Activated T-cell treated with anti-CD3 and anti-CD28 coated beads, Interleukin-2, amount 50 U/mL, for 72 hours (primary cell): Measurements from ENCODE around the gene STAT2. TPM values are rescaled to one million over a fixed set of nuclear protein-coding genes. Genes with fewer than 3 reads are reported as not detected.
A peak's percentile ranks its signal among the peaks of the same experiment; 100 is the strongest.

Source experiments
- ATAC-seq, 2 donors: fragments of 150-1000 bp; cut with Tn5 transposase; replicated peaks in 1 of 2; 2 replicates each; pipeline ENCODE4 v1.10.0; 2021; ENCODE audit warnings: moderate library complexity in 2 of 2, mild to moderate bottlenecking in 1 of 2
- DNase-seq, 2 donors: peaks; one replicate each; pipeline ENCODE4 v3.0.0; 2021 to 2022; ENCODE audit warnings: mixed read lengths in 1 of 2
- H3K27ac Mint-ChIP-seq: one replicate; pipeline ENCODE4 v1.8.0; 2022; ENCODE audit warnings: mild to moderate bottlenecking, moderate library complexity, mixed read lengths
- H3K27me3 Mint-ChIP-seq: one replicate; pipeline ENCODE4 v1.8.0; 2022; ENCODE audit warnings: low read depth, mixed read lengths
- H3K36me3 Mint-ChIP-seq, 2 donors: one replicate each; pipeline ENCODE4 v1.8.0; 2022; ENCODE audit warnings: mixed read lengths in 2 of 2, mild to moderate bottlenecking in 1 of 2; ENCODE audit not compliant: insufficient read depth in 2 of 2
- H3K4me1 Mint-ChIP-seq: one replicate; pipeline ENCODE4 v1.8.0; 2022; ENCODE audit warnings: low read depth, mixed read lengths
- H3K4me3 Mint-ChIP-seq, 2 donors: one replicate each; pipeline ENCODE4 v1.8.0; 2022; ENCODE audit warnings: mild to moderate bottlenecking in 2 of 2, mixed read lengths in 2 of 2, moderate library complexity in 2 of 2
- H3K9me3 Mint-ChIP-seq, 2 donors: one replicate each; pipeline ENCODE4 v1.8.0; 2022; ENCODE audit warnings: mixed read lengths in 2 of 2
- total RNA-seq, 2 donors: library from RNA; stranded (reverse); gene quantifications; one replicate each; pipeline ENCODE4 v1.2.3, GENCODE V29; 2022

Gene STAT2
- total RNA-seq, 2 donors from 2014 or later, result 121 to 142 TPM

DNA sequence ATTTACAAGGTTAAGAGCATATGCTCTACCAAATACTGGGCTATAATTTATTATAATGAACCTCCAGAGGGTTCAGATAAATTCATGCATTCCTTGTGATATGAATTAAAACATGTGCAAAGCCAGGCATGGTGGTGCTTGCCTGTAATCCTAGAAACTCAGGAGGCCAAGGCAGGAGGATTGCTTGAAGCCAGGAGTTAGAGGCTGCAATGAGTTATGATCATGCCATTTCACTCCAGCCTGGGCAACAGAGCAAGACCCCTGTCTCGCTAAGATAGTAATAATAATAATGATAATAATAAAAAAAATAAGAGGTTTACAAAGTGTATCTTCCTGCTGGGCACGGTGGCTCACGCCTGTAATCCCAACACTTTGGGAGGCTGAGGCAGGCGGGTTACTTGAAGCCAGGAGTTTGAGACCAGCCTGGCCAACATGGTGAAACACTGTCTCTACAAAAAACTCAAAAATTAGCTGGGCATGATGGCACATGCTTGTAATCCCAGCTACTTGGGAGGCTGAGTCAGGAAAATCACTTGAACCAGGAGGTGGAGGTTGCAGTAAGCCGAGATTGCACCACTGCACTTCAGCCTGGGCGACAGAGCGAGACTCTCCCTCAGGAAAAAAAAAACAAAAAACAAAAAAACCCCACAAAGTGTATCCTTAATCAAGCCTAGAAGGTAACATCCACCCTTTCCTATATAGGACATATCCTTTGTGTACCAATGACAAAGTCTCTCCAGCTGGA is 52.5 kb downstream of the STAT2 start:
- H3K36me3 Mint-ChIP-seq, result peaks cover 4 to 10% of the 10 kb centered on the region in 2 donors
- H3K9me3 Mint-ChIP-seq, result no peaks in the 10 kb centered on the region
- no peak for DNase-seq
- H3K27me3 Mint-ChIP-seq, result no peaks in the 10 kb centered on the region
- peaks cover 6% of the 10 kb centered on the region for H3K4me1 Mint-ChIP-seq
- no peak for ATAC-seq
- no peak overlapping the region for H3K4me3 Mint-ChIP-seq
- H3K27ac Mint-ChIP-seq, result no peak overlapping the region

GRCh38 chr12:56304872-56305590 is 54.9 kb downstream of the STAT2 start:
- DNase-seq (no peak), ATAC-seq (no peak)
- no peak overlapping the region for H3K27ac Mint-ChIP-seq
- H3K36me3 Mint-ChIP-seq, result peaks cover 2 to 9% of the 10 kb centered on the region in 2 donors
- no peaks in the 10 kb centered on the region for H3K9me3 Mint-ChIP-seq
- no peaks in the 10 kb centered on the region for H3K27me3 Mint-ChIP-seq
- H3K4me1 Mint-ChIP-seq, result peaks cover 21% of the 10 kb centered on the region
- no peak overlapping the region for H3K4me3 Mint-ChIP-seq

GRCh38 chr12:56304276-56304675 is 55.6 kb downstream of the STAT2 start:
- ATAC-seq (no peak), DNase-seq (no peak)
- Mint-ChIP-seq H3K36me3 (peaks cover 0 to 11% of the 10 kb centered on the region in 2 donors), H3K27ac (no peak overlapping the region), H3K27me3 (no peaks in the 10 kb centered on the region), H3K9me3 (no peaks in the 10 kb centered on the region), H3K4me1 (peaks cover 22% of the 10 kb centered on the region), H3K4me3 (no peak overlapping the region)

- Mint-ChIP-seq H3K4me3 (peak overlapping the region; percentile 95 to 99), H3K27me3 (no peaks in the 10 kb centered on the region), H3K27ac (peak overlapping the region; percentile 93), H3K36me3 (peaks cover 4 to 17% of the 10 kb centered on the region in 2 donors), H3K4me1 (peaks cover 55% of the 10 kb centered on the region), H3K9me3 (no peaks in the 10 kb centered on the region)
- DNase-seq (no peak), ATAC-seq (no peak)
Measured at GRCh38 chr12:56300644-56301464, 59.1 kb downstream of the STAT2 start.

- H3K4me1 Mint-ChIP-seq, result peaks cover 55% of the 10 kb centered on the region
- H3K36me3 Mint-ChIP-seq, result peaks cover 4 to 15% of the 10 kb centered on the region in 2 donors
- no peaks in the 10 kb centered on the region for H3K9me3 Mint-ChIP-seq
- no peaks in the 10 kb centered on the region for H3K27me3 Mint-ChIP-seq
- H3K27ac Mint-ChIP-seq, result peak within 1 kb of the TSS; percentile 93
- ATAC-seq (peak; percentile 97), DNase-seq (peak; percentile 99)
- H3K4me3 Mint-ChIP-seq, result peak within 1 kb of the TSS; percentile 95 to 99
Measured at GRCh38 chr12:56299853-56300643, 59.9 kb downstream of the STAT2 start, which contains the start of gene CS. TSS of gene CS (minus strand) at chr12:56300330. CDS start at chr12:56300201, 129 bp downstream.

DNA sequence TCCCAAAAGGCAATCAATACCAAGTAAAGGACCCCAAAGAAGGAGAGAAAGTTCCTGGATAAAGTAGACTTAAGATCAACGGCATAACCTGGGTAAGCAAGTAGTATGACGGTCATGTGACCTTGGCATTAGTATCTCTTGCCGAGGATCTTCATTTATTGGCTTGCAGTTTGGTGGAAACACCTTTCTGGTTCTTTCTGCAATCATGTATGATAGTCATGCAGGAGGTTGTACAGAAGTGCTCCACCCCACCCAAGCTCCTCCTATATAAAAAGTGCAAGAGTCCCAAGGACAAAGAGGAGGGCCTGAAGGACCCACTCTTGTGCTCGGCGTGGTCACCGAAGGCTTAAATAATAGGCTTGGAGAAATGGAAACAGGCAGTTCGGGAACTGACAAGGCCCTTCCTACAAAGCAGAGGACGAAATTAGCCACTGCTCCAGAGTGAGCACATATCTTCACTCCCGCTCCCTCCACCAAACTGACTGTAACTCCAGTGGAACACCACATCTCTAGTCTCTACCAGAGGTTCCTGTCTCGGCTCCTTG is 60.5 kb downstream of the STAT2 start:
- Mint-ChIP-seq H3K27ac (peak overlapping the region; percentile 84), H3K4me3 (peak overlapping the region; percentile 95 to 99), H3K27me3 (no peaks in the 10 kb centered on the region), H3K4me1 (peaks cover 55% of the 10 kb centered on the region), H3K9me3 (no peaks in the 10 kb centered on the region), H3K36me3 (peaks cover 4 to 13% of the 10 kb centered on the region in 2 donors)
- DNase-seq (peak; percentile 19 to 25), ATAC-seq (peak in 1 of 2 donors; percentile 12)

DNA sequence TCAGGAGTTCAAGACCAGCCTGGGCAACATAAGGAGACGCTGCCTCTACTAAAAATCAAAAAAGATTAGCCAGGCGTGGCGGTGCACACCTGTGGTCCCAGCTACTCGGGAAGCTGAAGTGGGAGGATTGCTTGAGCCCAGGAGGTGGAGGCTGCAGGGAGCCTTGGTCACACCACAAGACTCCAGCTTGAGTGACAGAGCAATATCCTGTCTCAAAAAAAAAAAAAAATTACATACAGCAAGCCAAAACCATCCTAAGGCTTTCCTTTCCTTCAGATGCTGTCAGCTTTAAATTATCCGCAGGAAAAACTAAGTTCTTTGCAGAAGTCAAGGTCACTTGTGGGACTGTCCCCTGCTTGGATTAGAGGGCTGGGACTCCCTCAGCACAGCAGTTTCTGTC is 61.1 kb downstream of the STAT2 start:
- Mint-ChIP-seq H3K27ac (peak overlapping the region; percentile 84), H3K9me3 (no peaks in the 10 kb centered on the region), H3K4me1 (peaks cover 58% of the 10 kb centered on the region), H3K27me3 (no peaks in the 10 kb centered on the region), H3K36me3 (peaks cover 4 to 15% of the 10 kb centered on the region in 2 donors), H3K4me3 (peak overlapping the region; percentile 95 to 99)
- ATAC-seq, result no peak
- DNase-seq, result no peak

DNA sequence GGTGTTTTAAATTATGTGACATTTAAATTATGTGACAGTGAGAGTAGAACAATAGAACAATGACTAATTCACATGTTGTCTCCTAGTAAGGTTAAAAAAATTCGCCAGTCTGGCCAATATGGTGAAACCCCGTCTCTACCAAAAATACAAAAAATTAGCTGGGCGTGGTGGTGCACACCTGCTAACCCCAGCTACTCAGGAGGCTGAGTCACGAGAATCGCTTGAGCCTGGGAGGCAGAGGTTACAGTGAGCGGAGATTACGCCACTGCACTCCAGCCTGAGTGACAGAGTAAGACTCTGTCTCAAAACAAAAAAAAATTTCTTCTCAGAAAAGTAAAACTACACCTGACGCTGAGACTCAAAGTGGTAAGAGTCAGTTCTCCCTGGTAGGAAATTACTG is 62.5 kb downstream of the STAT2 start:
- peaks cover 4 to 15% of the 10 kb centered on the region in 2 donors for H3K36me3 Mint-ChIP-seq
- peak overlapping the region; percentile 4 to 48 for H3K4me3 Mint-ChIP-seq
- no peaks in the 10 kb centered on the region for H3K9me3 Mint-ChIP-seq
- no peak for DNase-seq
- ATAC-seq, result no peak
- peak overlapping the region; percentile 81 for H3K27ac Mint-ChIP-seq
- H3K27me3 Mint-ChIP-seq, result no peaks in the 10 kb centered on the region
- peaks cover 68% of the 10 kb centered on the region for H3K4me1 Mint-ChIP-seq

DNA sequence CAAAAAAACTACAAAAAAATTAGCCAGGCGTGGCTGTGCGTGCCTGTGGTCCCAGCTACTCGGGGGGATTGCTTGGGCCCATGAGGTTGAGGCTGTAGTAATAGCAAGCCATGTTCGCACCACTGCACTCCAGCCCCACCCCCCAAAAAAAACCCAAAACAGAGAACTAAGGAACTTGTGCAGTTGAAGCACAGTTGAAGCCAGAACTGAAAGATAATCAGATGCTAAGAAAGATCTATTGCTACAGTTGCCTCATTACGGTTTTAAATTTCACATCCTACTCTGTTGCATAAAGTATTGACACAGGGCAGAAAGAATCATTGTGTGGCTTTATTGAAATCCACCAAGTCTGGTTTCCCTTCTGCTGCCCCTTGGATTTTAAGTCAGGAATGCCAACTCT is 63.6 kb downstream of the STAT2 start:
- H3K9me3 Mint-ChIP-seq, result no peaks in the 10 kb centered on the region
- H3K27me3 Mint-ChIP-seq, result no peaks in the 10 kb centered on the region
- DNase-seq, result no peak
- ATAC-seq, result no peak
- peaks cover 66% of the 10 kb centered on the region for H3K4me1 Mint-ChIP-seq
- peak overlapping the region in 1 of 2 donors; percentile 4 for H3K4me3 Mint-ChIP-seq
- no peak overlapping the region for H3K27ac Mint-ChIP-seq
- H3K36me3 Mint-ChIP-seq, result peaks cover 4 to 16% of the 10 kb centered on the region in 2 donors

- Mint-ChIP-seq H3K4me3 (no peak overlapping the region), H3K27ac (peak overlapping the region; percentile 16), H3K4me1 (peaks cover 65% of the 10 kb centered on the region), H3K9me3 (no peaks in the 10 kb centered on the region), H3K36me3 (peaks cover 4 to 18% of the 10 kb centered on the region in 2 donors), H3K27me3 (no peaks in the 10 kb centered on the region)
- no peak for ATAC-seq
- no peak for DNase-seq
Measured at GRCh38 chr12:56293795-56294194, 66.1 kb downstream of the STAT2 start.
